Astrocyte of the spinal cord (primary cell): ENCODE measurements around the gene RAX2.
A peak's percentile ranks its signal among the peaks of the same experiment; 100 is the strongest.

Source experiments
- DNase-seq: peaks from one replicate; pipeline ENCODE4 v3.0.0; 2011; ENCODE audit warnings: low read depth, low spot score
- H3K4me3 ChIP-seq: 2 replicates; pipeline ENCODE4 v1.5.1; 2011; ENCODE audit warnings: low read depth, mild to moderate bottlenecking, low read length, moderate library complexity
- in situ Hi-C: cut with HindIII; loops from 2 replicates; pipeline ENCODE4 v1.10.0; 2017; ENCODE audit warnings: low sequenced_read_pairs
- TF ChIP-seq, protein P1 (sequence below): IDR thresholded peaks from 2 replicates; pipeline ENCODE4 v1.5.1; 2012; ENCODE audit warnings: low read depth, mild to moderate bottlenecking, low read length, inconsistent platforms

Gene RAX2

DNA sequence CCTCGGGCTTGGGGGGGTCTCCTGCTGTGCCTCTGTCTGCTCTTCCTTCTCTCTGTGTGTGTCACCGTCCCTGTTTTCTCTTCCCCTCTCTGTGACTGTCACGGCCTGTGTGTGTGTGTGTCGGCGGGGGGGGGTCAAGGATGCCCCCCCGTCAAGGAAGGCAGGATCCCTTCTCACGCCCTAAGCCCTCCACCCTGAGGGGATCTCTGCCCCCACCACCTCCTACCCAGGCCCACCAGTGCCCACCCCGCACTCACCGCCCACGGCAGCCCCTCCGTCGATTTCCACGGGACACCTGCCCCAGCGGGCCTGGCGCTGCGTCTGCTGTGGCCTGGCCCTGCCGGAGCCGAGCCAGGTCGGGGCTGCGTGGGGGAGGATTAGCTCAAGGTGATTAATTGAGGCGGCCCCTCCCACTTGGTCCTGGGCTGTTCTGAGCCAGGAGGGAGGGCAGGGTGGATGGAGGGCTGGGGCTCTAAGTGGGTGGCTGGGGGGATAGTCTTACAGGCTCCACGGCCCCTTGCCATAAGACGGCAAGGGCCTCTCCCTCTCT is at the start of gene RAX2:
Gene RAX2 (minus strand): TSS at position 323 of the 550 bp plus-strand sequence. CDS start 486 bp downstream, outside the sequence.
- DNase-seq = no peak
- TF ChIP-seq, protein P1, sequence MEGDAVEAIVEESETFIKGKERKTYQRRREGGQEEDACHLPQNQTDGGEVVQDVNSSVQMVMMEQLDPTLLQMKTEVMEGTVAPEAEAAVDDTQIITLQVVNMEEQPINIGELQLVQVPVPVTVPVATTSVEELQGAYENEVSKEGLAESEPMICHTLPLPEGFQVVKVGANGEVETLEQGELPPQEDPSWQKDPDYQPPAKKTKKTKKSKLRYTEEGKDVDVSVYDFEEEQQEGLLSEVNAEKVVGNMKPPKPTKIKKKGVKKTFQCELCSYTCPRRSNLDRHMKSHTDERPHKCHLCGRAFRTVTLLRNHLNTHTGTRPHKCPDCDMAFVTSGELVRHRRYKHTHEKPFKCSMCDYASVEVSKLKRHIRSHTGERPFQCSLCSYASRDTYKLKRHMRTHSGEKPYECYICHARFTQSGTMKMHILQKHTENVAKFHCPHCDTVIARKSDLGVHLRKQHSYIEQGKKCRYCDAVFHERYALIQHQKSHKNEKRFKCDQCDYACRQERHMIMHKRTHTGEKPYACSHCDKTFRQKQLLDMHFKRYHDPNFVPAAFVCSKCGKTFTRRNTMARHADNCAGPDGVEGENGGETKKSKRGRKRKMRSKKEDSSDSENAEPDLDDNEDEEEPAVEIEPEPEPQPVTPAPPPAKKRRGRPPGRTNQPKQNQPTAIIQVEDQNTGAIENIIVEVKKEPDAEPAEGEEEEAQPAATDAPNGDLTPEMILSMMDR = no peak
- in situ Hi-C loops = no loop called here
- H3K4me3 ChIP-seq = no peak within 1 kb of the TSS

DNA sequence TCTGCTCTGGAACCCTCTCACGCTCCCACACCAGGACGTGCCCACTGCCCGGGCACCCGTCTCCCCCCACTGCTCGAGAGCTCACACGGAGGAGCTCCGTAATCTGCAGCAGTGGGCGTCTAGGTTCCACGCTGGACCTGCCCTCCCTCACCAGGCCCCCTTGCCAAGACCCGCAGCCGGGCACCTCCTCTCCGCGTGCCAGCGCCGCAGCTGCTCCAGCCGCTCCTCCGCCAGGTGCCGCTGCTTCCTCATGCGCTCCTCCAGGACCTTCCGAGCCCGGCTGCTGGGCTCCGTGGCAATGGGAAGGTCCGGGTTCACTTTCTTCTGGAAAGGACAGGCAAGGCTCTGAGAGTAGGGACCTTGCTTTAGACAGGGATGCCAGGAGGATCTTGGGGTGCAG is 49.1 kb upstream of the RAX2 start:
- in situ Hi-C loops = no loop called here
- no peak overlapping the region for H3K4me3 ChIP-seq
- TF ChIP-seq, protein P1 = no peak
- DNase-seq = no peak

DNA sequence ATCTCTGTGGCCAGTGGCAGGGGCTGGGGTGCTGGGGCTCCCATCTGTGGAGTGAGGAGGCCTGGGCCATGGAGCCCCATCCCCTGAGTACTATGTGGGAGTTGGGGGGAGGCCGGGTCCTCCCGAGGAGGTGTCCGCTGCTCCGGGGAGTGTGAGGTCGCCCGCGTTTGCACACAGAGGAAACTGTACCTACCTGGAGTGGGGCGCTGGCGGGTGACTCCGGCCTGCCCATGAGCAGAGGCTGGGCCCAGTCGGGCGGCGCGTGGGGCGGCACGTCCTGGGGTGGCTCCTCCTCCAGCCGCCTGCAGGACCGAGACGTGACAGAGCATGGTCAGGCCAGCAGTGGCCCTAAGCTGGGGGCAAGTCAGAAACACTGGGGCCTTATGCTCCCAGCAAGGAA is 48.0 kb upstream of the RAX2 start:
- no peak overlapping the region for H3K4me3 ChIP-seq
- TF ChIP-seq, protein P1 = no peak
- in situ Hi-C loops = no loop called here
- no peak for DNase-seq

DNA sequence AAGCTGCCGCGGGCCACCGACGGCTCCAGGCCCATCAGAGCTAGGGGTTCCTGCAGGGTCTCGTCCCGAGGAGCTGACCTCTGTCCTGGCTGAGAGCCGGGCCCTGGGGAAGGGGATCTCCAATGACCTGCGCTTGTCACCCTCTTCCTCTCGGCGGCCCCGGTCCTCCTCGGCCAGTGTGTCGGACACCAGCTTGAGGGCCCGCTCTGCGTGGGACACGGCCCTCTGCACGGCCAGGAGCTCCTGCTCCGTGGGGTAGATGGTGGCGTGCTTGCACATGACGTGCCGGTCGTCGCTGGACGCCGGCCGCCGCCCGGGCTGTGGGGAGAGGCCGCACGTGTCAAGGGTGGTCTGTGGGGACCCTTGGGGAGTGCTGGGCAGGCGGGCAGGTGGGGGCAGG is 46.9 kb upstream of the RAX2 start:
- no peak for DNase-seq
- in situ Hi-C loops = no loop called here
- TF ChIP-seq, protein P1 = no peak
- no peak overlapping the region for H3K4me3 ChIP-seq

DNA sequence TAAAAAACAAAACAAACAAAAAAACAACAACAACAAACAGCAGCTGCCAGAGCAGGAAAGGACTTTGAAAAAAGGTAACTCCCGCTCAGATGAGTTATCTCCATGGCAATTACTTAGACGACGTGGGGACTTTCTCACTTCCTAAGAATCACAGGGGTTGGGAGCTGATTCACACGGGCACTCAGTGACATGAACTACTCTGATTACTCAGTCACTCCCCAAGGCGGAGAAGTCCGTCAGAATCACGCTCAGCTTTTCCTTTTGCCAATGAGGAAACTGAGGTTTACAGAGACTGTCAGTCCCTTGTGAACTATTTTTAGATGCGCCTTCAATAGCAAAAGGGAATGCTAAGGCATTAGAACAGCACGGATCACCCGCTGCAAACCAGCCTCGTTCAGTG is 46.4 kb upstream of the RAX2 start:
- TF ChIP-seq, protein P1 = no peak
- in situ Hi-C loops = no loop called here
- no peak overlapping the region for H3K4me3 ChIP-seq
- DNase-seq = peak; percentile 6

DNA sequence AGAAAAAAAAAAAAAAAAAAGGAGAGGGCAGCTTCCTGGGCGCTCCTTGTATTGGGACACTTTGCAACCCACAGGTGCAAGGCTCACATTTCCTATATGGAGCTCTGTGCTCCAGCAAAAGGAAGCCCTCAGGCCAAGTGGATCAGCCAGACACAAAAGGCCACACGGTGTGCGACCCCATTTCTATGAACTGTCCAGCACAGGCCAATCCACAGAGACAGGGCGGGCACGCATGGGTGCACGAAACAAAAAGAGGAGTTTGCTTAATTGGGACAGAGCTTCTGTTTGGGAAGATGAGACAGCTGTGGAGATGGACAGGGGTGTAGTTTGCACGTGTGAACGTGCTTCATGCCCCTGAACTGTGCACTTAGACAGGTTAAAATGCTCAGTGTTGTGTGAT is 45.7 kb upstream of the RAX2 start:
- no peak overlapping the region for H3K4me3 ChIP-seq
- TF ChIP-seq, protein P1 = no peak
- DNase-seq = no peak
- in situ Hi-C loops = no loop called here
